ENCODE data around the gene MCCC1.
"Not testable (repeated sequence)": the region's sequence is repeated elsewhere in the genome, so short reads cannot be mapped to it uniquely, and the experiment has no call there.

GRCh38 chr3:183107372-183107771 lies 8.1 kb upstream of the MCCC1 start:
- not testable (repeated sequence) for TF ChIP-seq CTCF, POLR2A (IDR thresholded peaks at IDR 0.05)
